DOHH2 (cell line): ENCODE results near the gene SH2D3A.

Source experiments
- H3F3A ChIP-seq: fragments of 200-600 bp; sonication (generic), shearing (Covaris generic); 2 replicates; pipeline ENCODE4 v1.6.0; 2016; ENCODE audit warnings: antibody characterized with exemption, mild to moderate bottlenecking; ENCODE audit not compliant: control insufficient read depth, insufficient read depth
- H3K27ac ChIP-seq: fragments of 200-600 bp; sonication (generic); 2 replicates; pipeline ENCODE4 v1.5.1; 2014; ENCODE audit warnings: low read depth, mild to moderate bottlenecking, low read length, moderate library complexity
- H3K27me3 ChIP-seq: fragments of 200-600 bp; sonication (generic); 2 replicates; pipeline ENCODE4 v1.6.1; 2014; ENCODE audit warnings: mild to moderate bottlenecking, low read length, mixed read lengths; ENCODE audit not compliant: control insufficient read depth
- H3K36me3 ChIP-seq: fragments of 200-600 bp; sonication (generic); 2 replicates; pipeline ENCODE4 v1.6.1; 2014; ENCODE audit warnings: mild to moderate bottlenecking, low read length, moderate library complexity, mixed read lengths; ENCODE audit not compliant: control insufficient read depth
- H3K4me1 ChIP-seq: fragments of 200-600 bp; sonication (generic); 2 replicates; pipeline ENCODE4 v1.6.1; 2014; ENCODE audit warnings: mild to moderate bottlenecking, low read length, mixed read lengths; ENCODE audit not compliant: control insufficient read depth
- H3K4me2 ChIP-seq: fragments of 200-600 bp; sonication (generic); 2 replicates; pipeline ENCODE4 v1.6.0; 2014; ENCODE audit warnings: mild to moderate bottlenecking, low read length, moderate library complexity
- H3K4me3 ChIP-seq: fragments of 200-600 bp; sonication (generic); 2 replicates; pipeline ENCODE4 v1.5.1; 2014; ENCODE audit warnings: mild to moderate bottlenecking, low read length, mixed read lengths
- H3K79me2 ChIP-seq: fragments of 200-600 bp; sonication (generic); 2 replicates; pipeline ENCODE4 v1.6.1; 2014; ENCODE audit warnings: mild to moderate bottlenecking, low read length, mixed read lengths; ENCODE audit not compliant: control insufficient read depth
- H3K9me2 ChIP-seq: fragments of 200-600 bp; sonication (generic); replicated peaks from 2 replicates; pipeline ENCODE4 v1.6.1; 2014; ENCODE audit warnings: mild to moderate bottlenecking, low read length, mixed read lengths; ENCODE audit not compliant: control insufficient read depth
- H3K9me3 ChIP-seq: fragments of 200-600 bp; sonication (generic); 2 replicates; pipeline ENCODE4 v1.6.1; 2014; ENCODE audit warnings: antibody characterized with exemption, low read length, mixed read lengths; ENCODE audit not compliant: control insufficient read depth, insufficient read depth
- H4K20me1 ChIP-seq: fragments of 200-600 bp; sonication (generic); 2 replicates; pipeline ENCODE4 v1.6.0; 2014; ENCODE audit warnings: low read depth, mild to moderate bottlenecking, antibody characterized with exemption, low read length, moderate library complexity; ENCODE audit not compliant: control insufficient read depth, insufficient read depth
- CTCF ChIP-seq: fragments of 200-600 bp; sonication (generic); IDR thresholded peaks from one replicate; pipeline ENCODE4 v1.5.1; 2014; ENCODE audit warnings: antibody characterized with exemption, mild to moderate bottlenecking, low read depth, low read length; ENCODE audit not compliant: poor library complexity, severe bottlenecking
- EZH2phosphoT487 ChIP-seq: fragments of 200-600 bp; sonication (generic); IDR thresholded peaks from 2 replicates; pipeline ENCODE4 v1.6.1; 2017; ENCODE audit warnings: borderline replicate concordance, mild to moderate bottlenecking, antibody characterized with exemption, low read length, moderate library complexity, mixed read lengths

The SH2D3A gene

DNA sequence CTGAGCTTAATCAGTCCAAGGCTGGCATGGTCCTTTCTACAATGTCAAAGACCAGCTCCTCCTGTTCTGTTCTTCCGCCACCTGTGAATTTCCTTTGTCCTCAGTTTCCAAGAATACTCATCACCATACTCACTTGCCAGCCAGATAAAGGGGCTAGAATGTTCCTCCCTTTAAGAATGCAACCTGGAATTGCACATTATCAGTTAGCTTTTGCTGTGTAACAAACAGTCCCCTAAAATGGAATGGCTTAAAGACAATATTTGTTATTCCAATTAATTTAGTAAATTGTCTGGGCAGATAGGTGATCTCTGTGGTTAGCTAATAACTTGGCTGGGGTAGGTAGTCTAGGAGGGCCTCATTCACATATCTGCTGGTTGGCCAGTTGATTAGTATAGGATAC lies 41.3 kb upstream of the SH2D3A start:
- Histone ChIP-seq H3K9me3 (no peaks in the 10 kb centered on the region), H3K4me3 (no peak overlapping the region), H3K27ac (no peak overlapping the region), H3K79me2 (peaks cover 74% of the 10 kb centered on the region), H3K36me3 (peaks cover 9% of the 10 kb centered on the region), H4K20me1 (no peaks in the 10 kb centered on the region), H3K4me1 (peaks cover 22% of the 10 kb centered on the region), H3K4me2 (no peak overlapping the region), H3K9me2 (no peaks in the 10 kb centered on the region), H3K27me3 (no peaks in the 10 kb centered on the region), H3F3A (0 out of 2 replicates have a peak, but pooled peaks cover 4% of the 10 kb centered on the region)
- TF ChIP-seq CTCF: no peak
- TF ChIP-seq EZH2phosphoT487: no peak

- Histone ChIP-seq H3K9me3 (no peaks in the 10 kb centered on the region), H4K20me1 (no peaks in the 10 kb centered on the region), H3K79me2 (peaks cover 74% of the 10 kb centered on the region), H3K4me1 (peaks cover 34% of the 10 kb centered on the region), H3F3A (peaks cover 8% of the 10 kb centered on the region), H3K4me3 (no peak overlapping the region), H3K4me2 (no peak overlapping the region), H3K27me3 (no peaks in the 10 kb centered on the region), H3K27ac (no peak overlapping the region), H3K36me3 (peaks cover 15% of the 10 kb centered on the region), H3K9me2 (no peaks in the 10 kb centered on the region)
- TF ChIP-seq CTCF (no peak), EZH2phosphoT487 (no peak)
Measured at GRCh38 chr19:6807291-6807690, 40.1 kb upstream of the SH2D3A start.

DNA sequence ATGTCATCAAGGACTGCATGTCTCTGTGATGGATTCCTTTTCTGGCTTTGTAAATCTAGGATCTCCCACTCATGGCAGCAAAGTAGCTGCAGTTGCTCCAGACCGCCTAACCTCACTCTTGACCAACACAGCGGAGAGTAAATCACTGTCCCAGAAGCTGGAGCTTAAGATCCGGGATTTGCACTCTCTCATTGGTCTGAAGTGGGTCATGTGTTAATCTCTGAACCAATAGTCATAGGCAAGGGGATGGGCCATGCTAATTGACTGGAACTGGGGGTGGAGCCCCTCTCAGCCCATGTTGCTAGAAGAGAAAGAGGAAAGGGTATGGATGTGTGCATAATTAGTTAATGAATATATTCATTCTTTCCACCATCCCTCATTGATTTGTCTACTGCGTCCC lies 39.3 kb upstream of the SH2D3A start:
- Histone ChIP-seq H3K9me3 (no peaks in the 10 kb centered on the region), H3K27me3 (no peaks in the 10 kb centered on the region), H3K4me3 (no peak overlapping the region), H3K27ac (no peak overlapping the region), H3F3A (peaks cover 11% of the 10 kb centered on the region), H3K36me3 (peaks cover 15% of the 10 kb centered on the region), H3K79me2 (peaks cover 67% of the 10 kb centered on the region), H3K9me2 (no peaks in the 10 kb centered on the region), H3K4me1 (peaks cover 39% of the 10 kb centered on the region), H4K20me1 (no peaks in the 10 kb centered on the region), H3K4me2 (no peak overlapping the region)
- TF ChIP-seq CTCF (no peak), EZH2phosphoT487 (no peak)

DNA sequence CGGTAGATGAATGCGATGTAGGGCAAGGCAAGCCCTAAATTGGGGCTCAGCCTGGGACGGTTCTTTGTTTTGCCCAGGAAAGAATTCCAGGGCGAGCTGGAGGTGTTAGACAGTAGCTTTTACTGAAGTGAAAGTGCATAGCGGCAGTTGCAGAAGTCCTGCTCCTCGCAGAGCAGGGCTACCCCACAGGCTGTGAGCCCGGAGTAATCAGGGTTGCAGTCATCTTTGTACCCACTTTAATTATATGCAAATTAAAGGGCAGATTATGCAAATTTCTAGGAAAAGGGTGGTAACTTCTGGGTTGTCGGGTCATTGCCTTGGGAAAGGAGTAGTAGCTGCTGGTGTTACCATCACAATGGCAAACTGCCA lies 35.8 kb upstream of the SH2D3A start:
- TF ChIP-seq EZH2phosphoT487 (no peak), CTCF (no peak)
- H3K79me2 ChIP-seq: peaks cover 71% of the 10 kb centered on the region
- peak overlapping the region; percentile 95 for H3K4me2 ChIP-seq
- no peaks in the 10 kb centered on the region for H3K27me3 ChIP-seq
- H3K36me3 ChIP-seq: peaks cover 14% of the 10 kb centered on the region
- peaks cover 16% of the 10 kb centered on the region for H3F3A ChIP-seq
- H3K4me3 ChIP-seq: peak overlapping the region; percentile 69
- H3K27ac ChIP-seq: peak overlapping the region; percentile 94
- no peaks in the 10 kb centered on the region for H3K9me2 ChIP-seq
- no peaks in the 10 kb centered on the region for H4K20me1 ChIP-seq
- H3K4me1 ChIP-seq: peaks cover 60% of the 10 kb centered on the region
- no peaks in the 10 kb centered on the region for H3K9me3 ChIP-seq
